Mucosa of rectum (tissue), 2 donors: Measurements from ENCODE around the gene AVEN.

Experiments used
- H3K27ac ChIP-seq, 2 donors: one replicate each; pipeline ENCODE4 v1.7.0; 2013; ENCODE audit warnings: inconsistent platforms in 2 of 2, low read depth in 2 of 2, low read length in 2 of 2
- H3K27me3 ChIP-seq, 2 donors: one replicate each; pipeline ENCODE4 v1.7.0; 2013; ENCODE audit warnings: low read length in 2 of 2; ENCODE audit not compliant: control insufficient read depth in 2 of 2, insufficient read depth in 2 of 2
- H3K36me3 ChIP-seq, 2 donors: one replicate each; pipeline ENCODE4 v1.7.0; 2013; ENCODE audit warnings: low read length in 2 of 2; ENCODE audit not compliant: control insufficient read depth in 2 of 2, insufficient read depth in 2 of 2
- H3K4me1 ChIP-seq, 2 donors: one replicate each; pipeline ENCODE4 v1.7.0; 2013; ENCODE audit warnings: low read length in 2 of 2, mild to moderate bottlenecking in 1 of 2; ENCODE audit not compliant: control insufficient read depth in 2 of 2, insufficient read depth in 2 of 2
- H3K4me3 ChIP-seq, 2 donors: one replicate each; pipeline ENCODE4 v1.7.0; 2013; ENCODE audit warnings: low read length in 2 of 2
- H3K9ac ChIP-seq, 2 donors: one replicate each; pipeline ENCODE4 v1.7.0; 2013; ENCODE audit warnings: low read length in 2 of 2, low read depth in 1 of 2, mild to moderate bottlenecking in 1 of 2
- H3K9me3 ChIP-seq, 2 donors: one replicate each; pipeline ENCODE4 v1.7.0; 2013; ENCODE audit warnings: low read length in 2 of 2; ENCODE audit not compliant: control insufficient read depth in 2 of 2
- donor health status: healthy.
- donor health status: Normal muscosa, but diverticular disease.

The AVEN gene

DNA sequence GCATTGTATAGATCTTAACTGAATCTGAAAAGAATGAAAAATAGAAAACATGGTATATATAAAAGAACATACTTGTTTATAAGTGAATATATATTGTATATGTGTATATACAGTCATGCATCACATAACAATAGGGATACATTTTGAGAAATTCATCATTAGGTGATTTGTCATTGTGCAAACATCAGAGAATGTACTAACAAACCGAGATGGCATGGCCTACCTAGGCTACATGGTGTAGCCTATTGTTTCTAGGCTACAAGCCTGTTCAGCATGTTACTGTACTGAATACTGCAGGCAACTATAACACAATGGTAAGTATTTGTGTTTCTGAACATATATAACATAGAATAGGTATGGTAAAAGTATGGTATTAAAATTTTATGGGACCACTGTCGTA is 135.3 kb downstream of the AVEN start:
- H3K9ac ChIP-seq: no peak overlapping the region
- no peaks in the 10 kb centered on the region for H3K36me3 ChIP-seq
- H3K27ac ChIP-seq: no peak overlapping the region
- no peak overlapping the region for H3K4me3 ChIP-seq
- no peaks in the 10 kb centered on the region for H3K27me3 ChIP-seq
- no peaks in the 10 kb centered on the region for H3K4me1 ChIP-seq
- no peaks in the 10 kb centered on the region for H3K9me3 ChIP-seq

DNA sequence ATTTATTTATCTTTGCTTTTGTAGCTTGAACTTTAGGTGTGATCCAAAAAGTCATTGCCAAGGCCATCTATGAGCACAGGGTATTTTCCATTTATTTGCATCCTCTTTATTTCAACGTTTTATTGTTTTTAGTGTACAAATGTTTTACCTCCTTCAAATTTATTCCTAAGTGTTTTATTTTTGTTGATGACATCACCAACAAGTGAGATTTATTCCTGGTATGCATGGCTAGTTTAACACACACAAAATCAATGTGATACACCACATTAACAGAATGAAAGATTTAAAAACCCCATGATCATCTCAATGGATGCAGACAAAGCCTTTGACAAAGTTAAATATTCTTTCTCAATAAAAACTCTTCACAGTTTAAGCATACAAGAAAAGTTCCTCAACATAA is 137.0 kb downstream of the AVEN start:
- Histone ChIP-seq H3K27ac (no peak overlapping the region), H3K9me3 (no peaks in the 10 kb centered on the region), H3K4me1 (no peaks in the 10 kb centered on the region), H3K36me3 (no peaks in the 10 kb centered on the region), H3K27me3 (no peaks in the 10 kb centered on the region), H3K9ac (no peak overlapping the region), H3K4me3 (no peak overlapping the region)

DNA sequence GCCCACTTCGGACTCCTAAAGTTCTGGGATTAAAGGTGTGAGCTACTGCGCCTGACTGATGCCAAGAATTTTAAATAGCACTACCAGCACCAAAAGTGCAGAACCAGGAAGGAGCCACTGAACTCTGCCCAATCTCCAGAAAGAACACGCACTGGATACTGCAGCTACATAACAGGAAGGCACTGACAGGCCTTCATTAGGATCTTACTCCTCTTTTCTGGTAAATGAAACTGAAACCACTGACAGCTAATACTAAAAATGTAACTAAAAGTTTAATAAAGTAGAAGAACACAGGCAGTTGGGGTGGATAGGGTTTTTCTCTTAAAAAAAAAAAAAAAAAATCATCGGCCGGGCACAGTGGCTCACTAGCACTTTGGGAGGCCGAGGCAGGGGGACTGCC is 144.8 kb downstream of the AVEN start:
- H3K27ac ChIP-seq: no peak overlapping the region
- H3K4me3 ChIP-seq: no peak overlapping the region
- H3K9ac ChIP-seq: no peak overlapping the region
- no peaks in the 10 kb centered on the region for H3K4me1 ChIP-seq
- no peaks in the 10 kb centered on the region for H3K36me3 ChIP-seq
- H3K27me3 ChIP-seq: no peaks in the 10 kb centered on the region
- no peaks in the 10 kb centered on the region for H3K9me3 ChIP-seq

DNA sequence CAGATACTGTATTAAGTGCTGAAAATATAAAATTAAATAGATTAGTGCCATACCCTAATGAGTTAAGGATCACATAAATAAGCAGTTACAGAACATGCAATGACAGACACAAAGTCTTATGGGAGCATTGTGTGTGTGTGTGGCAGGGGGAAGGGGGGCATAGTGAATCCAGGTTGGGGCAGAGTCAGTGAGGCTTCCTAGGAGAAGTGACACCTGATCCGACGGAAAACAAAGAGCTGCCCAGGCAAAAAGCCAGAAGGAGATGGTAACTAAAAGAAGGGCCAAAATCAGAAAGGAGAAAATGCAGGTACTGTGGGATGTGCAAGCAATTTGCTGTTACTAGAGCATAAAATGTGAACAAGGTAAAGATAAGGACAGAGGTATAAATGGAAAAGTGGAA is 150.8 kb downstream of the AVEN start:
- H3K9ac ChIP-seq: no peak overlapping the region
- H3K27ac ChIP-seq: no peak overlapping the region
- H3K9me3 ChIP-seq: no peaks in the 10 kb centered on the region
- no peaks in the 10 kb centered on the region for H3K27me3 ChIP-seq
- H3K36me3 ChIP-seq: no peaks in the 10 kb centered on the region
- no peak overlapping the region for H3K4me3 ChIP-seq
- H3K4me1 ChIP-seq: no peaks in the 10 kb centered on the region

DNA sequence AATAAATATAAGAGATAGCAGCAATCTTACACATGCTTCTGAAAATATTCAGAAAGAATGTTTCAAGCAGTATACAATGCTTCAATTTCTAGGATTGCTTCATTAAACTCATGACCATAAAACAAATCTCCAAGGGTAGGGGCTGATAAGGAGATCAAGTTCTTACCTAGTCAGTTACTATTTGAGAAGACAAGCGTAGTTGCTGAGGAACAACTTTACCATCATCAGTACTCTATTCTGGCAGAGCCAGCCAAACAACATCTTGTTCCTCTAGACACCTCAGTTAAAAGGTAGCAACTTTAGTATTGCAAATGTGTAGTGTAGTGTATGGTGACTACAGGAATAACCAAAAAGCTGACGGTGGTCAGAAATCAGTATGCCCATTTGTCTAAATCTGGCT is 156.1 kb downstream of the AVEN start:
- Histone ChIP-seq H3K4me1 (no peaks in the 10 kb centered on the region), H3K4me3 (no peak overlapping the region), H3K9ac (no peak overlapping the region), H3K27me3 (no peaks in the 10 kb centered on the region), H3K27ac (no peak overlapping the region), H3K36me3 (no peaks in the 10 kb centered on the region), H3K9me3 (no peaks in the 10 kb centered on the region)

DNA sequence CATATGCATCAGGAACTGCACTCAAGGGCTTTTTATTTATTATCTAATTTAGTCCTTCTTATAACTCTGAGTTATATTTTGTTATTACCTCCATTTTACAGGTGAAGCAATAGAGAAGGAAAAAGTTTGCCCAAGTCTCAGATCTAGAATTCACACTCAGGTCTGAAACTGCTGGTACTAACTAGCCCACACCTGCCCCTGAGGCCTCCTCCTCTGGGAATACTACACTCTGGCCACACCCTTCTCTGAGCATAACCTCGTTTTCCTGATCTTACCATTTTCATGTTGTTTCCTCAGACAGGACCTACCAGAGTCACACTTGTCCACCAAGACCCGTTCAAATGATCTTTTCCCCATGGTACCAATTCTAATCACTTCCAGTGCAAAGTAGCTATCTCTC is 164.8 kb downstream of the AVEN start:
- Histone ChIP-seq H3K27me3 (no peaks in the 10 kb centered on the region), H3K9me3 (no peaks in the 10 kb centered on the region), H3K27ac (no peak overlapping the region), H3K36me3 (peaks cover 0 to 4% of the 10 kb centered on the region in 2 donors), H3K4me3 (no peak overlapping the region), H3K9ac (no peak overlapping the region), H3K4me1 (no peaks in the 10 kb centered on the region)

DNA sequence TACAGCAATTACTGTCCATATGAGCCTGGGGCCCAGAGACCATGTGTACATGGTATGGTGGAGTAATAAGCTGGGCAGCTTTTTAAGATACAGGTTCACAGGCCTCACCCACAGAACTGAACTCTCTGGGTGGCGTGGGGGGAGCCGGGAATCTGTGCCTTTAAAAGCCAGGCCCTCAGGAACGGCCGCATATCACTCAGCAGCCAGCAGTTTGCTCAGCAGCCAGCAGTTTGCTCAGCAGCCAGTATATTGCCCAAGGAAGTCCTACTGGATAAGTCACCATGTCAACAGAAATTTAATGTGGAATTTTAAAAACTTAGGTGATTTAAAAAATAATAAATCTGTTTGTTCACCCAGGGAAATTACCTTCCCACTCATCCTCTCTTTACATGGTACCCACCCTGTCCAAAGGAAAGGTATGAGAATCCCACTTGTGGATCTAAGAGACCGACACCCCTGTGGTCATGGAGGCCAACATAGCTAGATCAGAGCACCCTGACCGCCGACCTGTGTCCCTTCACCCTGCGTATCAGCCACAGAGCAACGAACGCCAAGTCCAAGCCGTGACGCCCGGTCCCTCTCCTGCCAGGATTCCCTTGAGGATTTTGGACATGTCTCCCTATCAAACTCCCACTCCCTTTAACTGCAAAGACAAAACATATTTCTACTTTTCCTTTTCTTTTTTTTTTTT is 166.4 kb downstream of the AVEN start:
- Histone ChIP-seq H3K27me3 (no peaks in the 10 kb centered on the region), H3K9ac (no peak overlapping the region), H3K4me3 (no peak overlapping the region), H3K9me3 (no peaks in the 10 kb centered on the region), H3K4me1 (no peaks in the 10 kb centered on the region), H3K27ac (no peak overlapping the region), H3K36me3 (peaks cover 0 to 4% of the 10 kb centered on the region in 2 donors)

DNA sequence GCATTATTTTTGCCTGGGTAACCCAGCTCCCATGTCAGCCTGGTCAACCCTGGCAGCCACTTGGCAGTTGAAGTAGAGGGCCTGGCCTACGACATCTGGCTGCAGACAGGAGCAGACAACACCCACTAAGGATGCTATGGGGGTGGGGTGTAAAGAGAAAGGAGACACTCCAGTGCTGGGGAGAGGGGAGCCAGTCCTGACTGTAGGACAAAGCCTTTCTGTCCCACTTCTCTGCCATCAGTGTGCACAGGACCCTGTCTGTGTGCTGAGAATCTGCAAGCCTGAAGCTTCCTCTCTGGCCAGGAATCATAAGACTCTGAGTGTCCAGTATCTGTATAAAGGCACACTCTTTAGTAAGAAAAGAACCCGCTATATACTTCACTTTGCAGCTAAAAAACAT is 167.0 kb downstream of the AVEN start:
- H3K9me3 ChIP-seq: no peaks in the 10 kb centered on the region
- H3K4me3 ChIP-seq: no peak overlapping the region
- H3K4me1 ChIP-seq: no peaks in the 10 kb centered on the region
- H3K27ac ChIP-seq: no peak overlapping the region
- H3K36me3 ChIP-seq: peaks cover 0 to 4% of the 10 kb centered on the region in 2 donors
- no peak overlapping the region for H3K9ac ChIP-seq
- no peaks in the 10 kb centered on the region for H3K27me3 ChIP-seq

DNA sequence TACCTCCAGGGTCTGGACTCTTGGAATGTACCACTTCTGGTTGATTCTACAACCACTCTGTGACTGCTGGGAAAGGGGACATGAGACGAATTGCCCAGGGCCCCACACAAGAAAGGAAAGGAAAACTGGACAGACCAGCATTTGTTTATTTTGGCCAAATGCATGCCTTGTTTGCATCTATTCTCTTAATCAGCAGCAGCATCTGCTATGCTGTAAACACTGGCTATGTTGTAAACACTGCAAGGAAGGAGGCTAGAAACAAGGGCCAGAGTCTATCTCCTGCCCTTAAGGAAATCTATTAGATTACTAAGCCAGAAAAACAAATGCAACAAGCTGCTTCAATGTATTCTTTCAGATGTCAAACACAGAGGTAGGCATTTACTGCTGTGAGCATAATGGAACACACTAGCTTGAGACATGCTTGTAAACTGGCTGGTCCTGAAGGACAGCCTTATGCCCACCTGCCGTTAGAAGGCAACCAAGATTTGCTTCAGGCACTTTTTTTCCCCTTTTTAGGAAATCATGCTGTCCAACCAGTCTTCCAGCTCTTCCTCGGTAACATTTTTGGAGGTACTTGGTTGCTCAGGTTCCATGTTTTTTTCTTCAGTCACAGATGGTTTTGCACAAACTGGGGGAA is 172.8 kb downstream of the AVEN start:
- Histone ChIP-seq H3K4me1 (no peaks in the 10 kb centered on the region), H3K27me3 (no peaks in the 10 kb centered on the region), H3K9me3 (no peaks in the 10 kb centered on the region), H3K27ac (no peak overlapping the region), H3K36me3 (peaks cover 4 to 7% of the 10 kb centered on the region in 2 donors), H3K4me3 (no peak overlapping the region), H3K9ac (no peak overlapping the region)

DNA sequence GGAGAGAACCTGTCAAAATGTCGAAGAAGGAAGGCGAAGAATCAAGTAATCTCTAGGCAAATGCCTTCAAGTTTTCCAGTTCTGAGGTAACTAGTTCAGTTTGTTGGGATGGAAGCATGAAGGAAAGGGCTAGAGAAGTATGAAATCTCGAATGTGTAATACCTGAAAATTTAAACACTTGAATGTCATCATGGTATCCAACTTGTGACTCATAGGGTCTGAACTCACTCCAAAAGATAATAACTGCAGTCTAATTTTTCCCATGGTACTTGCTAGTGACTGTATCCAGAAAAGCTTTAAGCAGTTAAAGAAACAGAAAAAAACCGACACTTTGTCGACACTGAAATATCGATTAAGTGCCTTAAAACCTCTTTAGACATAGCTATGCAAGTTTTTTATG is 173.6 kb downstream of the AVEN start:
- Histone ChIP-seq H3K27me3 (no peaks in the 10 kb centered on the region), H3K36me3 (peaks cover 4 to 7% of the 10 kb centered on the region in 2 donors), H3K4me3 (no peak overlapping the region), H3K9ac (no peak overlapping the region), H3K9me3 (no peaks in the 10 kb centered on the region), H3K4me1 (no peaks in the 10 kb centered on the region), H3K27ac (no peak overlapping the region)
